Peyer's patch (tissue), 4 donors: ENCODE data around the gene MACROD2. TPM values are rescaled to one million over a fixed set of nuclear protein-coding genes. Genes with fewer than 3 reads are reported as not detected.

Source experiments
- DNase-seq, 3 donors: peaks; one replicate each; pipeline ENCODE4 v3.0.0-alpha.2; 2017 to 2019
- H3K27ac ChIP-seq, 4 donors: fragments of 200-600 bp; sonication (generic); one replicate each; pipeline ENCODE4 v1.5.1; 2016 to 2019
- H3K27me3 ChIP-seq, 2 donors: fragments of 200-600 bp; sonication (generic); one replicate each; pipeline ENCODE4 v1.5.1; 2019
- H3K36me3 ChIP-seq, 3 donors: fragments of 200-600 bp; sonication (generic); one replicate each; pipeline ENCODE4 v1.5.1; 2016 to 2019
- H3K4me1 ChIP-seq, 4 donors: fragments of 200-600 bp; sonication (generic); one replicate each; pipeline ENCODE4 v1.5.1; 2016 to 2019
- H3K4me3 ChIP-seq, 4 donors: fragments of 200-600 bp; sonication (generic); 1 replicate in 3 of 4; 2 replicates in 1 of 4; pipeline ENCODE4 v1.5.1; 2016 to 2019; ENCODE audit warnings: mild to moderate bottlenecking in 1 of 4
- H3K9me3 ChIP-seq, 4 donors: fragments of 200-600 bp; sonication (generic); one replicate each; pipeline ENCODE4 v1.5.1; 2016 to 2019; ENCODE audit warnings: mild to moderate bottlenecking in 1 of 4
- POLR2A ChIP-seq, 2 donors: fragments of 450-650 bp; IDR thresholded peaks; one replicate each; pipeline ENCODE4 v1.5.1; 2017; ENCODE audit warnings: antibody characterized with exemption in 2 of 2, mild to moderate bottlenecking in 2 of 2, moderate library complexity in 2 of 2
- total RNA-seq, 4 donors: library from RNA; depleted of rRNA; stranded (reverse); fragments of >200 nt; gene quantifications; one replicate each; pipeline ENCODE4 v1.1.0, GENCODE V29; 2016
- TF ChIP-seq, protein P1 (sequence below), 6 experiments: fragments of 450-650 bp in 4 of 6; fragments of 200-600 bp in 2 of 6; sonication (generic) in 1 of 6; IDR thresholded peaks; one replicate each; pipeline ENCODE4 v1.5.1; 2017 to 2019; ENCODE audit warnings: antibody characterized with exemption in 6 of 6, mild to moderate bottlenecking in 3 of 6, moderate library complexity in 1 of 6

Gene MACROD2
- total RNA-seq, 4 donors from 2014 or later = 2.5 to 10.7 (median 6.5) TPM

DNA sequence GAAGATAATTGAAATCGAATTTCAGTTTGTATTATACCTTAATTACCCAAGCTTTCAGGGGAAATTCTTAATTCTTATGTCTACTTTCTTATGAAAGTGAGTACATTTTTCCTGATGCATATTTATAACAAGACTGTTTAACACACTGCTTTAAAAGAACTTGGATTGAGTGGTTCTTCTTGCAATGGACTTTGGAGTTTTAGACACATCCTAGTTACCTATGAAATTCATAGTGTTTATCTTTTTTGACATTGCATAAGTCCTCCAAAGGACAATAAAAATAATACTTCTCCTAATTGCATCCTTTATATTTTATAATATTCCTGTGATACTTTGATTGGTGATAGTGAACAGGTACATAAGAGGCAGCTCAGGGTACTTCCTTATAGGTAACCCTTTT, 737.7 kb downstream of the MACROD2 start:
- TF ChIP-seq POLR2A (IDR thresholded peaks at IDR 0.05) = no peak
- TF ChIP-seq, protein P1, sequence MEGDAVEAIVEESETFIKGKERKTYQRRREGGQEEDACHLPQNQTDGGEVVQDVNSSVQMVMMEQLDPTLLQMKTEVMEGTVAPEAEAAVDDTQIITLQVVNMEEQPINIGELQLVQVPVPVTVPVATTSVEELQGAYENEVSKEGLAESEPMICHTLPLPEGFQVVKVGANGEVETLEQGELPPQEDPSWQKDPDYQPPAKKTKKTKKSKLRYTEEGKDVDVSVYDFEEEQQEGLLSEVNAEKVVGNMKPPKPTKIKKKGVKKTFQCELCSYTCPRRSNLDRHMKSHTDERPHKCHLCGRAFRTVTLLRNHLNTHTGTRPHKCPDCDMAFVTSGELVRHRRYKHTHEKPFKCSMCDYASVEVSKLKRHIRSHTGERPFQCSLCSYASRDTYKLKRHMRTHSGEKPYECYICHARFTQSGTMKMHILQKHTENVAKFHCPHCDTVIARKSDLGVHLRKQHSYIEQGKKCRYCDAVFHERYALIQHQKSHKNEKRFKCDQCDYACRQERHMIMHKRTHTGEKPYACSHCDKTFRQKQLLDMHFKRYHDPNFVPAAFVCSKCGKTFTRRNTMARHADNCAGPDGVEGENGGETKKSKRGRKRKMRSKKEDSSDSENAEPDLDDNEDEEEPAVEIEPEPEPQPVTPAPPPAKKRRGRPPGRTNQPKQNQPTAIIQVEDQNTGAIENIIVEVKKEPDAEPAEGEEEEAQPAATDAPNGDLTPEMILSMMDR (IDR thresholded peaks at IDR 0.05) = no peak
- Histone ChIP-seq H3K27ac (no peak overlapping the region), H3K36me3 (no peaks in the 10 kb centered on the region), H3K4me1 (no peaks in the 10 kb centered on the region), H3K9me3 (no peaks in the 10 kb centered on the region), H3K27me3 (no peaks in the 10 kb centered on the region), H3K4me3 (no peak overlapping the region)
- no peak for DNase-seq

DNA sequence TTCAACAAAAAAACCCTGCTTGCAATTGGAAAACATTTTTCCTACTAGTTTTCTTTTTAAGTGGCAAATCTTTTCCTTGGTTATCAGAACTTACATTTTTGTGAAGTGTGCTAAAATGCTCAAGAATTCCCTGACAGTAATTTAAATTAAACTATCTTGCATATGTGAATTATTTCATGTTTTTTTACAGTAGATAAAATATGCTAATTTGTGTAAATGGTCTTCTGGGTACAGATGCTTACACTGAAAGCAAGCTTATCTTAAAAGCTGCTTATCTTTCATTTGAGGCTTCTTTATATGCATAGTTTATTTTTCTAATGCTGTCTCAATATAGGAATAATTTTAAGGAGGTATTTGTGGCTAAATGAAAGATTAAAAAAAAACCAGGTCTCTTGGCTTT, 745.1 kb downstream of the MACROD2 start:
- Histone ChIP-seq H3K27me3 (no peaks in the 10 kb centered on the region), H3K27ac (no peak overlapping the region), H3K4me1 (no peaks in the 10 kb centered on the region), H3K36me3 (no peaks in the 10 kb centered on the region), H3K9me3 (no peaks in the 10 kb centered on the region), H3K4me3 (no peak overlapping the region)
- TF ChIP-seq, protein P1 (IDR thresholded peaks at IDR 0.05) = no peak
- no peak for TF ChIP-seq POLR2A (IDR thresholded peaks at IDR 0.05)
- DNase-seq = no peak

DNA sequence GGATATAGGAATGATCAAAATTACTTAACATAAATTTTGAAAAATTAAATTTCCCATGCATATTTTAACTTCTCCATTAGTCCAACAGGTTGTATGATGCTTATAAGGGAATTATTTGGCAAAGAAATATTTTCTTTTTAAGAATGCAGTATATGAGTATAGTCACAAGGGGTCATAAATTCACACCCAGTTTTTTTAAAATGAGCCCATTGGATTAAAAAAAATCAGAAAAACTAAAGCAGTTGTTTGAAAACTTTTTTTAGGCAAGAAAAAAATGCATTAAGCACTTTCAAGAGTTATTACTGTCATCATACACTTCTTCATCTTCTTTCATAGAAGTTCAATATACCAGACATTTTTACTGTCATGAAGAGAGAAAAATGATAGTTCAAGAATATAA, 746.3 kb downstream of the MACROD2 start:
- Histone ChIP-seq H3K27me3 (no peaks in the 10 kb centered on the region), H3K9me3 (no peaks in the 10 kb centered on the region), H3K27ac (no peak overlapping the region), H3K4me3 (no peak overlapping the region), H3K36me3 (no peaks in the 10 kb centered on the region), H3K4me1 (no peaks in the 10 kb centered on the region)
- no peak for DNase-seq
- TF ChIP-seq, protein P1 (IDR thresholded peaks at IDR 0.05) = no peak
- no peak for TF ChIP-seq POLR2A (IDR thresholded peaks at IDR 0.05)

DNA sequence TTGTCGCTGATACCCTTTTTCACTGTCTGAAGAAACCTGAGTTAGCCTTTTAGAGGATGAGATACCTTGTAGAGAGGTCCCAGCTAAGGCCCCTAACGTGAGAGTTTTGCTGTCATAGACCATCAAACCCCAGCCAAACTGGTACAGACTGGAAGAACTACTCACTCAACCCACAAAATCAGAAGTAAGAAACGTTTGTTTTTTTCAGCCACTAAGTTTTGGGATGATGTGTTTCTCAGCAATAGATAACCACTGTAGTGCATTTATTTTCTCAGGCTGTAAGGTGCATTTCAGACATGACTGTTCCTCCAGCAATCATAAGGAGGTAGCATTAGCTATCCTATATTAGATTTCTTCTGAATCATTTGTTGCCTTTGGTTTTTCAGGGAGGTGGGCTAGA, 749.4 kb downstream of the MACROD2 start:
- TF ChIP-seq, protein P1 (IDR thresholded peaks at IDR 0.05) = no peak
- no peak for TF ChIP-seq POLR2A (IDR thresholded peaks at IDR 0.05)
- DNase-seq = no peak
- H3K4me1 ChIP-seq = no peaks in the 10 kb centered on the region
- H3K27me3 ChIP-seq = no peaks in the 10 kb centered on the region
- no peak overlapping the region for H3K27ac ChIP-seq
- no peak overlapping the region for H3K4me3 ChIP-seq
- no peaks in the 10 kb centered on the region for H3K36me3 ChIP-seq
- no peaks in the 10 kb centered on the region for H3K9me3 ChIP-seq

DNA sequence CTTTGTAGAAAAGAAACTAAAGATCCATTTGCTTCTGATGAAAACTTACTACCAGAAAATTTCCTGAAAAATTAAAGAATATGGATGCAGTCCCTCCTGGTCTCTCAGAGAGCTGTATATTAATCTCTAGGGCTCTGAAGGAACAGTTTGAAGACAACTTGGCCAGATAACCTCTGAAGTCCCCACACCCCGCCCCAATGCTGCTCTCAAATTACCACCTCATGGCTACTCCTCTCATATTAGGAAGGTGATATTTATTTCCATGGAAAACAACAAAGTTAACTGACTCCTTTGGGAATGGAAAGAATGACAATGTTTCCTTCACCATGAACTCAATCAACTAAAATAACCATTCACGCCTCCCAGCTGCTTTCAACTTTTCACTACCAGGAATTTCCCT, 750.5 kb downstream of the MACROD2 start:
- Histone ChIP-seq H3K27me3 (no peaks in the 10 kb centered on the region), H3K27ac (no peak overlapping the region), H3K9me3 (no peaks in the 10 kb centered on the region), H3K36me3 (no peaks in the 10 kb centered on the region), H3K4me1 (no peaks in the 10 kb centered on the region), H3K4me3 (no peak overlapping the region)
- TF ChIP-seq POLR2A (IDR thresholded peaks at IDR 0.05) = no peak
- TF ChIP-seq, protein P1 (IDR thresholded peaks at IDR 0.05) = no peak
- DNase-seq = no peak

DNA sequence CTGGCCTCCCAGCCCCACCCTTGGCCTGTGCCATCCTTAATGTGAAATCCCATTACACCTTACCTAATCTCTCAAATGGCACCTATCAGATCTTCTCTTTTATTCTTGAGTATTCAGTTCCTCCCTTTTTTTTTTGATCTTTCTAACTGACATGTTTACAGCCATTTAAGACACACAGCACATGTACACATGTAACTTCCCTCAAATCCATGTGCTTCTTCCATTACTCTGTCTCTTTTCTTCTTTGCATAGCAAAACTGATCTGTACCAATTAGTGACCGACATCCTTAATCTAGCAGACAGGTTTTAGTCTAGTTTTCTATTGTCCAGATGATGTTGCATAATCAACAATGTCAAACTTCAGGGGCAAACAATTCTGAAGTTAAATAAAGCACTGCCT, 755.9 kb downstream of the MACROD2 start:
- H3K9me3 ChIP-seq = no peaks in the 10 kb centered on the region
- no peaks in the 10 kb centered on the region for H3K27me3 ChIP-seq
- TF ChIP-seq, protein P1 (IDR thresholded peaks at IDR 0.05) = no peak
- no peak for TF ChIP-seq POLR2A (IDR thresholded peaks at IDR 0.05)
- H3K4me1 ChIP-seq = no peaks in the 10 kb centered on the region
- H3K36me3 ChIP-seq = no peaks in the 10 kb centered on the region
- no peak overlapping the region for H3K27ac ChIP-seq
- H3K4me3 ChIP-seq = no peak overlapping the region
- DNase-seq = no peak
